ENCODE results near the gene TMEM200B.
"Not testable (repeated sequence)": the region's sequence is repeated elsewhere in the genome, so short reads cannot be mapped to it uniquely, and the experiment has no call there.

TMEM200B gene

DNA sequence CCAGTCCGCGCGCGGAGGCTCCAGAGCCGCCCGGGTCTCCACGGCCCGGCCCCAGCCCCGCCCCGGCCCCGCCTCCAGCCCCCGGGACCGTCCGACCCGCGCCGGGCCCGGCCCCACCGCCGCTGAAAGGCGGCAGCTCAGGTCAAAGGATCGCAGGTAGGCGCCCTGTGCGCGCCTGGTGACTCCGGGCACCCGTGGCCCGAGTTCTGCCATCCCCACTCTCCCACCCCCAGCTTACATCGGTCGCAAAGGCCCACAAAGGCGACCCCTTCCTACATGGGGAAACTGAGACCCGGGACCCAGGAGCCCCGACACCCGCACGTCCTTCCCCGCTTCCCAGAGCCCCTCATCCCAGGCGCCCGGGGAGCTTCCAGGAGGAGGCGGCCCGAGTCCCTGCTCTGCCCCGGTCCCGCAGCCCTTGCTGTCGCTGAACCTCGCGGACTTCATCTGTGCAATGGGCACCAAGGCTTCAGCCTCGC is at the start of gene TMEM200B:
TMEM200B (minus strand) TSS at position 17 of the 479 bp plus-strand sequence. CDS start 2,075 bp downstream, outside the sequence.
- DNase-seq: no peak

- DNase-seq: no peak
Measured at GRCh38 chr1:29172415-29172939, 48.8 kb upstream of the TMEM200B start.

- DNase-seq: no peak
Measured at GRCh38 chr1:29171521-29171920, 47.8 kb upstream of the TMEM200B start.

DNA sequence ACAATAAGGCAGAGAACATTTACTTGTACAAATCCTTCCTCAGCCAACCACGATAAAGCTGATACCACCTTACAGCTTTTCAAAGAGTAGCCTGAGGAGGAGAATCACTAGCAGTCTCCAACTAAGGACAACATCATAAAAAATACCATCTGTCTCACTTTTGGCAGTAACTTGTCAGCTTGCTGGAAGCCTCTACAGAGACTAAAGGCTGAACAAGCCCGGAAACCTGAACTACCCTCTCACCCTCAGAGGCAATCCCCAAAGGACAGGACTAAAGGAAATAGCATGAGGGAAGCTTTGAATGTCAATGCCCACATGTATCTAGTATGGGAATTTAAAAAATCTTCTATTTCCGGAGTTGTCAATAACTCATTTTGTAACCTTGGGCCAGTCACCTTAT is 47.4 kb upstream of the TMEM200B start:
- DNase-seq: no peak

- DNase-seq: no peak
Measured at GRCh38 chr1:29169976-29170375, 46.3 kb upstream of the TMEM200B start.

DNA sequence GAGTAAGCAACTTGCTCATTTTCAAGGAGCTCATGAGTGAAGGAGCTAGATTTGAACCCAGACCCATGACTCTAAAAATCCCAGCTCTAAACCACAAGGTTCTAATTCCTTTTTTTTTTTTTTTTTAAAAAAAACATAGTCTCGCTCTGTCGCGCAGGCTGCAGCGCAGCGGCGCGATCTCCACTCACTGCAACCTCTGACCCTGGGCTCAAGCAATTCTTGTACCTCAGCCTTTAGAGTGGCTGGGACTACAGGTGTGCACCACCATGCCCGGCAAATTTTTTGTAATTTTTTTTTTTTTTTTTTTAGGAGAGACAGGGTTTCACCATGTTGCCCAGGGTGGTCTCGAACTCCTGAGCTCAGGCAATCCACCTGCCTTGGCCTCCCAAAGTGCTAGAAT is 44.2 kb upstream of the TMEM200B start:
- no peak for DNase-seq

GRCh38 chr1:29166291-29166878 is 42.7 kb upstream of the TMEM200B start:
- no peak for DNase-seq

GRCh38 chr1:29164588-29164987 is 40.9 kb upstream of the TMEM200B start:
- no peak for DNase-seq

GRCh38 chr1:29162476-29163138 is 38.9 kb upstream of the TMEM200B start:
- DNase-seq: no peak

DNA sequence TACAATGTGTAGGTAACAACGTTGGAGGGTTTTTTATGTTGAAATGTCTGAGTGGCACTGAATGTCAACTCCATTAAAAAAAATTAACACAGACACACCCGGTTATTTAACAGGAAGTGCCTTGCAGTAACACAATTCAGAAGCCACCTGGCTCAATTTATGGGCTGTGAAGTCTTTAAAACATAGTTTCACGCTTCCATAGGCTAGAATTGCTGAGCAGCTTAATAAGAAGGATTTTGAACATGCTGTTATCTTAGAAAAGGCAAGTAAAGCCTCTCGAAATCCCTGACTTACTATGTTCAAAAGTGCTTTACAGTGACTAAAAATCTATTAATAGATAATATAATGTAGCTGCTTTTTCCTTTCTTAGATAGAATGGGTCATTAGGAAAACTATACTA is 38.3 kb upstream of the TMEM200B start:
- DNase-seq: no peak

DNA sequence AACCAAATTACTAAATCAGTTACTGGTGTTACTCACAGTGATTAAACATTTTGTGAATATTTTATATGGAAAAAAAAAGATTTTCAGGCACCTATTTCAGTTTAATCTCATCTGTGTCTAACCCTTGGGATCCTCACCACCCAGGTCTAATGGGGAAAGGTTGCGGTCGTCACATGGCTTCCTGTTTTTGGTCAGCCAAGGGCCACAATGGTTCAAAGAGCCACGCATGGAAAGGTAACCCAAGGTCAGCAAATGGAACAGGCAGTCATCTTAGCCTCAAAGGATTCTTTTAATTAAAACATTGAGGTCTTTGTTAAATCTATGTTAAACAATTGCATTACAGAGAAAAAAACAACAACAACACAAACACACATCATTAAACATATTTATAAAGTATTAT is 36.1 kb upstream of the TMEM200B start:
- DNase-seq: no peak

DNA sequence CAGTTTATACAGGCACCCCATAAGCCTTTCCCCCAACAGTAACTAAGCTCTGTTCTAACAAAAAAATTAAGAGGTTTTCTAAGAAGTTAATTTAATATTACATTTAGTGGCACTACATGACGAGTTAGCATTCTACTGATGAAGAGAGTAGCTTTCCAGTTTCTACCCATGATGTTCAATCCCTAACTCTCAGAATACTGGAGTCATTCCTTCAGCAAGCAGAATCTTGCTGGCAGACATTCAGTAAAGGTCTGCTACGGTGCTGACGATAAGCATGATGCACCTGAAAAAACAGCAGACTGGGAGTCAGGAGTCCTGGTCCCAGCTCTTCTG is 33.5 kb upstream of the TMEM200B start:
- DNase-seq: no peak

DNA sequence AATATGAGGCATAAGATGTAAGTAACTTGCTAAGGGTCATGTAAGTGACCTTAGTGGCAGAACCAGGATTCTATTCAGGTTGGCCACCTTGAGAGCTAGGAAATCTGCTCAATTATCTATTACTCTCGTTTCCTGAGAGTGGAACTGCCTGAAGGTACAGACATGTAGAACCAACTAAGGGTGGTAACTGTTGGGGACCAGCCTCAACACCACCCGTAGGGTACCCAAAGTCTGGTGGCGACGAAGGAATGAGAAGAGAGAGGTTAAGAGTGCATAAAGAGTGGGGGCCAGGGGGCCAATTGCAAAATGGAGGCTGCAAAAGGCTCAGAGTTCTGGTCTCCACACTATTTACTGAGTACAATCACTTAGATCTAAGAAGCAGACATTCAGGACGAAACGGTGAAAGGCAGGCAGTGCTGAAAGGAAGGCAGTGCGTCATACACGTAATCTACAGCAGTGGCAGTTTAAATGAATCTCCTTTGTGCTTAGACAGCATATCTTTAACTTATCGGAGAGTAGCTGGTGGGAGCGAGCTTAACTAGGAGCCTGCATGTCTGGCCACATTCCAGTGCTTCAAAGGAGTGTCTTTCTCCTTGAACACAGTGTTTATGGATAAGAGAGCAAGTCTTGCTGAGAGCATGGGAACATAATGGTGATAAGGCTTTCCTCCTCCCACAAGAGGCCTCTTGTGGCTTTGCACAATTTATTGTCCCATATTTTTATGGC is 33.0 kb upstream of the TMEM200B start:
- DNase-seq: no peak

- no peak for DNase-seq
Measured at GRCh38 chr1:29152046-29152805, 28.5 kb upstream of the TMEM200B start.

DNA sequence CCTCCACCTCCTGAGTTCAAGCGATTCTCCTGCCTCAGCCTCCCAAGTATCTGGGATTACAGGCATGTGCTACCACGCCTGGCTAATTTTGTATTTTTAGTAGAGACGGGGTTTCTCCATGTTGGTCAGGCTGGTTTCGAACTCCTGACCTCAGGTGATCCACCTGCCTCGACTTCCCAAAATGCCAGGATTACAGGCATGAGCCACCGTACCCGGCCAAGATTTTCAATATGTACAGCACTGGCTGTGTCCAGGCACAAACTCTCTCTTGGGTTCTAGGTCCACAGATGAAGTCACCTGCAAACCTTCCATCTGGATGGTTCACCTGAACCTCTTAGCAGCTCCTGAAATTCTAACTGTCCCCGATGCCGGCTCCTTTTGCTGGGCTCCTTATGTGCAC is 26.6 kb upstream of the TMEM200B start:
- not testable (repeated sequence) for DNase-seq

- no peak for DNase-seq
Measured at GRCh38 chr1:29148656-29149491, 25.2 kb upstream of the TMEM200B start.

GRCh38 chr1:29145739-29146437 is 22.2 kb upstream of the TMEM200B start:
- no peak for DNase-seq

- no peak for DNase-seq
Measured at GRCh38 chr1:29144178-29144577, 20.5 kb upstream of the TMEM200B start.

- no peak for DNase-seq
Measured at GRCh38 chr1:29142714-29143113, 19.0 kb upstream of the TMEM200B start.

DNA sequence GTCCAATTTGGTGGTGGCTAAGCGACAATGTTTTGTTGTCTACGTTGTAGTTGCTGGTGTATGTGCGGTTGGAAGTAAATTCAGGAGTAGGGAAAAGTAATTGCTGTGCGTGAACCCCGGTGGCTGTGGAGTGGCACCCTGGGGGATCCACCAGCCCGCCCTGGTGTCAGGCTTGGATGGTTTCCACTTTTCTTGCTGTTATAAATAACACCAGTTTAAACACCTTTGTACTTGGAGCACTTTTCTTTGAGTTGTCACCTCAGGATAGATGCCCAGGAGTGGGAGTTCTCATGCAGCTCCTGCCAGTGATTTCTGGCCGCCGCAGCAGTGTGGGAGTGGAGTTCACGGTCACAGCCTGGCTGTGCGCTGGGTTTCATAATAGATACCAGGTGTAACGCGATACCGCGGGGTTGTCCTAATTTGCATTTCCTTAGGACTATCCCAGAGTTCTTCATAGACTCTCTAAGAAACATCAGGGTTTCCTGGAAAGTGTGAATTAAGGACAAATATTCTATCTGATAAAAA is 12.8 kb upstream of the TMEM200B start:
- DNase-seq: no peak

GRCh38 chr1:29134695-29135028 is 11.0 kb upstream of the TMEM200B start:
- DNase-seq: no peak
